ENCODE results near the gene RXRG.
A peak's percentile ranks its signal among the peaks of the same experiment; 100 is the strongest.

The RXRG gene

DNA sequence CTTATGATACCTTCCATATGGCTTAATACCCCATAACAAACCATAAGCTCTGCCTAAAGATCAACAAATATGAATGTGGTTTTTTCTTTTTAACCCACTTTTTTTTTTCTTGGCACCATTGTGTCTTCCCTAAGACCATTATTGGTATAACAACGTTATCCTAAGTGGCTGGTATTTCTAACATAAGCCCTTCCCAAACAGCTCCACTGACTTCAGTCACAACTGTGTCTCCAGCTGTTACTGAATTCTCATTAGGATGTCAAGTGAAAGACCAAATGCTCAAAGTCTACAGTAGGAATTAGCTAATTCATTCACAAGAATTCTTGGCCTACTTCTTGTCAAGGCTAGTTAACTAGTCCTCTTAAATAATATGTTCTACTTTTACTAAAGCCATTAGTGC is 4.2 kb upstream of the RXRG start:
- DNase-seq: no peak

GRCh38 chr1:165445388-165445787 is 462 bp upstream of the RXRG start:
- DNase-seq: no peak

- DNase-seq: peak; percentile 13
Observed at GRCh38 chr1:165443539-165444311, 1.2 kb downstream of the RXRG start.

GRCh38 chr1:165442653-165443052 is 2.3 kb downstream of the RXRG start:
- DNase-seq: no peak

DNA sequence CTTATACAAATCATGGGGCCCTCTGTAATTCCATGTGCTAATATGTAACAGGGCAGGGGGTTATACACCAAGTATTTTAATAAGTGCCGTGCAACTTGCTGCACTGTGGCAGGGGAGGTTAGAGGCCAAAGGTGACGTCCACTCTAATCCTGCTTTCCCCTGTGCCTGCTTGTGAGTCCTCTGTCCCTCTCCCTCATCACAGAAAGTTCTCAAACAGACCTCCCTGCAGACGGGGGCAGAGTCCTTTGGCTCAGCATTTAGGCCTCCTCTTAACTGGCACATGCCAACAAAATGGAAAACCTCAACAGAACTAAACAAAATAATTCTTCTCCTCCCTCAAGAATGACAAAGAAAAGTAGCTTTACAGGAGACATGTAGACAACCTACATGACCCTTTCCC is 2.9 kb downstream of the RXRG start:
- DNase-seq: no peak

- no peak for DNase-seq
Observed at GRCh38 chr1:165441166-165441880, 3.6 kb downstream of the RXRG start.

- no peak for DNase-seq
Observed at GRCh38 chr1:165439330-165439729, 5.6 kb downstream of the RXRG start.

GRCh38 chr1:165436994-165437393 is 7.9 kb downstream of the RXRG start:
- no peak for DNase-seq

DNA sequence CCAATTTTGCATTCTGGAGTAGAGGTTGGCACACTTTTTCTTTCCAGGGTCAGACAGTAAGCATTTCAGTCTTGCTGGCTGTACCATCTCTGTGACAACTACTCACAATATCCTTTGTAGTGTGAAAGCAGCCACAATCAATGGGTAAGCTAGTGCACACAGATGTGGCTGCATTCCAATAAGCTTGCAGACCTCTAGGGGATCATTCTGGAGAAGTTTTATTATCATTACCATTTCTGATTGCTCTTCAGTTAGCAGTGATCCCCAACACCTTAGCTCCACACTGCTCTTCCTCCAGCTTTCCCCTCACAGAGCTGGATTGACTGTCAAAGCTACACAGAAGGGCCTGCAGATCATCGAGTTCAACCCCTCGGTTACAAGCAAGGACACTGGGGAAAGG is 9.1 kb downstream of the RXRG start:
- DNase-seq: no peak

GRCh38 chr1:165434281-165434680 is 10.6 kb downstream of the RXRG start:
- no peak for DNase-seq

DNA sequence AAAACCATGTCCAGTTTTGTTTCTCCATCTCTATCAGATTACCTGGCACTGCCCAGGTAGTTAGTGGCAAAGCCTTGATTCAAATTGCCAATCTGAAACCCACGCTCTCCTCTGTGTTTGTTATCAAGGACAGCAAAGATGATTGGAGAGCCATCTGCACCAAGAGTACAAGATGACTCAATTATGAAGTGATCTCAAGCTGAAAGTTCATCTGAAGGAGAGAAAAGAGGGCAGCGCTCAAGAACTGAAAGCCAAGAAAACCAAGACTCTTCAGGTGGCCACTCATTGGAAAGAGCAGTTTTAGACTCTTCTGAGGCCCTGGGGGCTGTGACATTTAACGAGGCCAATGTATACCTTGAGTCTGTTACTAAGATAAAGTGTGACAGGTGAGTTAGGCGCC is 13.8 kb downstream of the RXRG start:
- no peak for DNase-seq

GRCh38 chr1:165426745-165427144 is 18.2 kb downstream of the RXRG start:
- DNase-seq: no peak

- no peak for DNase-seq
Observed at GRCh38 chr1:165425621-165426020, 19.3 kb downstream of the RXRG start.

DNA sequence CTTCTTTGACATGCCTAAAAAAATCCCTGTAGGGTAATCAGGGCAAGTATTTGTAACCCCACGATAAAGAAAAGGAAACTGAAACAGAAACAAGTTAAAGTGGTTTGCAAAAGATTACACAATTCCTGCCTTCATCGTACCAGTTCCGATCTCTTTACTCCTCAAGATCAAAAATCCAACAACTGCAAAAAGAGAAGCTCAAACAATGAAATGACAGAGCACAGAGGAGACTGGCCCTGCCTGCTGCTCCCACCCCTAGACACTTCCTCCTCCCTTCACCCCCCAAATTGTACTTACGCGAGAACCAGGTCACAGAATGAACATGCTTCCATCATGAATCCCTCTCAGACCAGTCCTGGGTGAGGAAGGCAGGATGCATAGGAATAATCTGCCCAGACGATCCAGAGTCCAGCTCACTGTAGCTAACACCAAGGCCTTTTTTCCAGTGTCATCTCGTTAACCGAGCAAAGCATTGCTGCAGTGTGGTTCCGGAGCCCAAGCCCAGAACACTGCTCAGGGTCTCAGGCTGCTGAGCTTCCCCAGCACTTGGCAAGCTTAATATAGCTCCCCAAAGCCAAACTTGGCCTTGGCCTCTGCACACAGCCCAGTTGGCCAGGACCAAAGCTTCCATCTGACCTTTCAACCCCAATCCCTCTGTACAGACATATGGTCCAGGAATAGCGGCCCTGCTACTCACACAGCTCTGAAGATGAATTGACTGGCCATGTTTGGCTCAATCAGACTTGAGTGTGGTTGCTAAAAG is 20.3 kb downstream of the RXRG start:
- DNase-seq: peak; percentile 44

DNA sequence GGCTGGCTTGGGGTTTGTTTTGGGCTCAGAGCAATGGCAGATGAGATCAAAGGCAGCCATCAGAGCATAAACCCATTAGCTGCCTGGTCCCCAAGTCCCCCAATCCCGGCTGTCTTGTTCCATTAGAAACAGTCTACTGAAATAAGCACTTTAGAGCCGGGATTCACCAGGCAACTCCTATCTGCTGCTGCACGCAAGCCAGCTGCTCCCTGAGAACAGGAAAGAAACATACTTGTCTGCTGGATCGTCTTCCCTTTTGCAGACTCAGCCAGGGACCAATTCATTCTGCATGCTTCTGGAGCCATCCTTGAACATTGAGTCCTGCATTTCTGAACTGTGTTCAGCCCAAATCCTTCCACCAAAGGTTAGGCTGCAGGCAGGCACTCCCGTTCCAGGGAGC is 21.8 kb downstream of the RXRG start:
- no peak for DNase-seq

GRCh38 chr1:165420655-165421054 is 24.3 kb downstream of the RXRG start:
- DNase-seq: no peak

GRCh38 chr1:165419839-165420238 is 25.1 kb downstream of the RXRG start:
- no peak for DNase-seq

GRCh38 chr1:165418195-165418594 is 26.7 kb downstream of the RXRG start:
- no peak for DNase-seq

GRCh38 chr1:165416876-165417275 is 28.1 kb downstream of the RXRG start:
- DNase-seq: no peak

GRCh38 chr1:165415068-165415467 is 29.9 kb downstream of the RXRG start:
- no peak for DNase-seq

GRCh38 chr1:165414620-165415019 is 30.3 kb downstream of the RXRG start:
- DNase-seq: no peak

GRCh38 chr1:165411396-165411795 is 33.5 kb downstream of the RXRG start:
- no peak for DNase-seq

- no peak for DNase-seq
Observed at GRCh38 chr1:165409657-165410358, 35.1 kb downstream of the RXRG start.

All from hematopoietic multipotent progenitor cell treated with erythropoietin and hydrocortisone succinate and interleukin-3 and kit ligand, for 4 days (in vitro differentiated cells).